Measurements from ENCODE around the gene RNU1-1.
"Not testable (repeated sequence)": the region's sequence is repeated elsewhere in the genome, so short reads cannot be mapped to it uniquely, and the experiment has no call there.

RNU1-1 gene

GRCh38 chr1:16513412-16514106, 526 bp downstream of the RNU1-1 start:
- H3K9me3 Mint-ChIP-seq, result not testable (repeated sequence)

GRCh38 chr1:16512624-16513411, 1.3 kb downstream of the RNU1-1 start:
- not testable (repeated sequence) for H3K4me3 Mint-ChIP-seq; H3K27ac Mint-ChIP-seq; H3K9me3 Mint-ChIP-seq; H3K27me3 Mint-ChIP-seq (ENCODE audit: low read depth); H3K4me1 Mint-ChIP-seq; H3K36me3 Mint-ChIP-seq (ENCODE audit: low read depth)

More at GRCh38 chr1:16513412-16514106, 526 bp downstream of the RNU1-1 start:
- not testable (repeated sequence) for H3K27ac Mint-ChIP-seq; H3K4me3 Mint-ChIP-seq; H3K36me3 Mint-ChIP-seq (ENCODE audit: low read depth); H3K27me3 Mint-ChIP-seq (ENCODE audit: low read depth); H3K4me1 Mint-ChIP-seq

- H3K36me3 Mint-ChIP-seq (ENCODE audit: low read depth); H3K27ac Mint-ChIP-seq; H3K9me3 Mint-ChIP-seq; H3K27me3 Mint-ChIP-seq (ENCODE audit: low read depth); H3K4me1 Mint-ChIP-seq; H3K4me3 Mint-ChIP-seq: not testable (repeated sequence)
Measured at GRCh38 chr1:16511926-16512325, 2.2 kb downstream of the RNU1-1 start.

GRCh38 chr1:16508861-16509445, 5.1 kb downstream of the RNU1-1 start:
- H3K36me3 Mint-ChIP-seq (ENCODE audit: low read depth); H3K4me3 Mint-ChIP-seq; H3K4me1 Mint-ChIP-seq; H3K27ac Mint-ChIP-seq; H3K27me3 Mint-ChIP-seq (ENCODE audit: low read depth); H3K9me3 Mint-ChIP-seq: not testable (repeated sequence)

- not testable (repeated sequence) for H3K27ac Mint-ChIP-seq; H3K4me3 Mint-ChIP-seq; H3K27me3 Mint-ChIP-seq (ENCODE audit: low read depth); H3K36me3 Mint-ChIP-seq (ENCODE audit: low read depth); H3K9me3 Mint-ChIP-seq; H3K4me1 Mint-ChIP-seq
Measured at GRCh38 chr1:16506364-16507136, 7.5 kb downstream of the RNU1-1 start.

- not testable (repeated sequence) for H3K4me3 Mint-ChIP-seq; H3K36me3 Mint-ChIP-seq (ENCODE audit: low read depth)
Measured at GRCh38 chr1:16505870-16506269, 8.2 kb downstream of the RNU1-1 start.

GRCh38 chr1:16503494-16503893, 10.6 kb downstream of the RNU1-1 start:
- H3K36me3 Mint-ChIP-seq (ENCODE audit: low read depth), result no peaks in the 10 kb centered on the region
- H3K4me1 Mint-ChIP-seq, result no peaks in the 10 kb centered on the region

More at GRCh38 chr1:16505870-16506269, 8.2 kb downstream of the RNU1-1 start:
- H3K27ac Mint-ChIP-seq; H3K4me1 Mint-ChIP-seq; H3K9me3 Mint-ChIP-seq; H3K27me3 Mint-ChIP-seq (ENCODE audit: low read depth): not testable (repeated sequence)

GRCh38 chr1:16501446-16501845, 12.6 kb downstream of the RNU1-1 start:
- H3K4me3 Mint-ChIP-seq, result peak overlapping the region; percentile 64 to 92 (median 77)
- H3K4me1 Mint-ChIP-seq; H3K36me3 Mint-ChIP-seq (ENCODE audit: low read depth); H3K9me3 Mint-ChIP-seq; H3K27me3 Mint-ChIP-seq (ENCODE audit: low read depth): not testable (repeated sequence)
- peak overlapping the region in 2 of 3 experiments; percentile 42 to 75 for H3K27ac Mint-ChIP-seq

More at GRCh38 chr1:16503494-16503893, 10.6 kb downstream of the RNU1-1 start:
- Mint-ChIP-seq H3K9me3 (peaks cover 8% of the 10 kb centered on the region), H3K4me3 (peak overlapping the region in 1 of 3 experiments; percentile 66), H3K27me3 (ENCODE audit: low read depth) (peaks cover 5% of the 10 kb centered on the region), H3K27ac (peak overlapping the region in 1 of 3 experiments; percentile 52)
- TF ChIP-seq CTCF (IDR thresholded peaks at IDR 0.05; ENCODE audit: unreplicated experiment in 3 of 3), result no peak

- not testable (repeated sequence) for H3K27me3 Mint-ChIP-seq (ENCODE audit: low read depth); H3K9me3 Mint-ChIP-seq; H3K36me3 Mint-ChIP-seq (ENCODE audit: low read depth); H3K4me1 Mint-ChIP-seq
- Mint-ChIP-seq H3K27ac (peak overlapping the region in 2 of 3 experiments; percentile 42 to 75), H3K4me3 (peak overlapping the region; percentile 64 to 92 (median 77))
Measured at GRCh38 chr1:16500975-16501374, 13.1 kb downstream of the RNU1-1 start.

GRCh38 chr1:16500466-16500865, 13.6 kb downstream of the RNU1-1 start:
- not testable (repeated sequence) for H3K36me3 Mint-ChIP-seq (ENCODE audit: low read depth); H3K9me3 Mint-ChIP-seq; H3K27me3 Mint-ChIP-seq (ENCODE audit: low read depth); H3K4me1 Mint-ChIP-seq
- Mint-ChIP-seq H3K27ac (peak overlapping the region in 1 of 3 experiments; percentile 95), H3K4me3 (peak overlapping the region; percentile 88 to 94 (median 92))

Data from nephron (organoid).